Lower lobe of right lung (tissue), 2 donors: ENCODE measurements around the gene PHIP. TPM values are rescaled to one million over a fixed set of nuclear protein-coding genes. Genes with fewer than 3 reads are reported as not detected.

ENCODE experiments used
- ATAC-seq, 2 donors: fragments of 200-7000 bp; cut with Tn5 transposase; one replicate each; pipeline ENCODE4 v1.9.1; 2020 to 2022; ENCODE audit warnings: mild to moderate bottlenecking in 2 of 2, moderate library complexity in 2 of 2
- DNase-seq: peaks from one replicate; pipeline ENCODE4 v3.0.0-alpha.2; 2020
- H3K27ac ChIP-seq: fragments of 200-600 bp; one replicate; pipeline ENCODE4 v1.8.0; 2022
- H3K27me3 ChIP-seq: fragments of 200-600 bp; one replicate; pipeline ENCODE4 v1.8.0; 2022; ENCODE audit warnings: low read depth
- H3K36me3 ChIP-seq: fragments of 200-600 bp; one replicate; pipeline ENCODE4 v1.8.0; 2022; ENCODE audit warnings: mild to moderate bottlenecking
- H3K4me1 ChIP-seq: fragments of 200-600 bp; one replicate; pipeline ENCODE4 v1.8.0; 2022
- H3K4me3 ChIP-seq: fragments of 200-600 bp; one replicate; pipeline ENCODE4 v1.8.0; 2022; ENCODE audit warnings: mild to moderate bottlenecking
- H3K9me3 ChIP-seq: fragments of 200-600 bp; one replicate; pipeline ENCODE4 v1.8.0; 2022
- intact Hi-C: fragments of 100-400 bp; cut with DNase I; formaldehyde crosslinking; loops from one replicate; pipeline ENCODE4 v1.11.0; 2022
- total RNA-seq: library from RNA; stranded (reverse); fragmentation: NEBNext Ultra II Directional; extraction: Animal tissue kit (Norgen Biotek cat#: 25700); gene quantifications from one replicate; pipeline ENCODE4 v1.2.1, GENCODE V29; 2021
- TF ChIP-seq, protein P1 (sequence below): fragments of 200-600 bp; IDR thresholded peaks from one replicate; pipeline ENCODE4 v1.8.0; 2022; ENCODE audit warnings: antibody characterized with exemption, mild to moderate bottlenecking
- donor health status: DM: no; HTN: yes; CAD: no; lungs with severe emphysema.

PHIP gene
- total RNA-seq, 1 donor from 2014 or later: 35.6 TPM

DNA sequence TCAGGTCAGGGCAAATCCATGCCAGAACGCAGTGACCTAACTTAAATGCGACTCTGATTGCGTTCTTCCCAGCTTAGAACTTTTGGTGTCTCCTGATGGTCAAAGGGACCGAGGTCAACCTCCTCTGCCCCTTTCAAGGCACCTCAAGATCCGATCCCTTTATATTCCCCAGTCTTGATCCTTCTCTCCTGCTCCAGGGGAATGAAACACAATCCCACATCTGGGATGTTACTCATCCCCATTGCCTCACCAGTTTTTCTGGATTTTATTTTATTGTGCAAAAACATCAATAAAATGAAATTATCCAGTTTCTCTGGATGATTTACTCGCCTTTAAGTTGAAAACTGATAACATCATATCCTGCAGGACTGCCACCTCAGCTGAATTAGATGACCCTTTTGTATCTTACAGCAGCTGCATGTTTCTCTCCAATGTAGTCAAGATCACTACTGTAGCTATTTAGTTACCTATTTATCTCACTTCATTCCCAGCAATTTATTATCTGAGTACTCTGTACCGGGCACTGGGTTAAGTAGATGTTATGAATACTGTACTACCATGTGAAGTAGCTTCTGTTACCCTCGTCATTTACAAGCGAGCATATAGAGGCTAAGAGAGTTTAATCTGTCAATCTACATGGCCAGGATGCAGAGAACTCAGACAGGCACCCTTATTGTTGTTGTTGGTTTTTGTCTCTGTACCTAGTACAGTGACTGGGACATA lies 166.7 kb downstream of the PHIP start:
- Histone ChIP-seq H3K36me3 (no peaks in the 10 kb centered on the region), H3K27me3 (no peaks in the 10 kb centered on the region), H3K27ac (no peak overlapping the region), H3K4me1 (peaks cover 19% of the 10 kb centered on the region), H3K9me3 (no peaks in the 10 kb centered on the region), H3K4me3 (no peak overlapping the region)
- TF ChIP-seq, protein P1, sequence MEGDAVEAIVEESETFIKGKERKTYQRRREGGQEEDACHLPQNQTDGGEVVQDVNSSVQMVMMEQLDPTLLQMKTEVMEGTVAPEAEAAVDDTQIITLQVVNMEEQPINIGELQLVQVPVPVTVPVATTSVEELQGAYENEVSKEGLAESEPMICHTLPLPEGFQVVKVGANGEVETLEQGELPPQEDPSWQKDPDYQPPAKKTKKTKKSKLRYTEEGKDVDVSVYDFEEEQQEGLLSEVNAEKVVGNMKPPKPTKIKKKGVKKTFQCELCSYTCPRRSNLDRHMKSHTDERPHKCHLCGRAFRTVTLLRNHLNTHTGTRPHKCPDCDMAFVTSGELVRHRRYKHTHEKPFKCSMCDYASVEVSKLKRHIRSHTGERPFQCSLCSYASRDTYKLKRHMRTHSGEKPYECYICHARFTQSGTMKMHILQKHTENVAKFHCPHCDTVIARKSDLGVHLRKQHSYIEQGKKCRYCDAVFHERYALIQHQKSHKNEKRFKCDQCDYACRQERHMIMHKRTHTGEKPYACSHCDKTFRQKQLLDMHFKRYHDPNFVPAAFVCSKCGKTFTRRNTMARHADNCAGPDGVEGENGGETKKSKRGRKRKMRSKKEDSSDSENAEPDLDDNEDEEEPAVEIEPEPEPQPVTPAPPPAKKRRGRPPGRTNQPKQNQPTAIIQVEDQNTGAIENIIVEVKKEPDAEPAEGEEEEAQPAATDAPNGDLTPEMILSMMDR: no peak
- intact Hi-C loops: no loop called here
- no peak for DNase-seq
- no peak for ATAC-seq

DNA sequence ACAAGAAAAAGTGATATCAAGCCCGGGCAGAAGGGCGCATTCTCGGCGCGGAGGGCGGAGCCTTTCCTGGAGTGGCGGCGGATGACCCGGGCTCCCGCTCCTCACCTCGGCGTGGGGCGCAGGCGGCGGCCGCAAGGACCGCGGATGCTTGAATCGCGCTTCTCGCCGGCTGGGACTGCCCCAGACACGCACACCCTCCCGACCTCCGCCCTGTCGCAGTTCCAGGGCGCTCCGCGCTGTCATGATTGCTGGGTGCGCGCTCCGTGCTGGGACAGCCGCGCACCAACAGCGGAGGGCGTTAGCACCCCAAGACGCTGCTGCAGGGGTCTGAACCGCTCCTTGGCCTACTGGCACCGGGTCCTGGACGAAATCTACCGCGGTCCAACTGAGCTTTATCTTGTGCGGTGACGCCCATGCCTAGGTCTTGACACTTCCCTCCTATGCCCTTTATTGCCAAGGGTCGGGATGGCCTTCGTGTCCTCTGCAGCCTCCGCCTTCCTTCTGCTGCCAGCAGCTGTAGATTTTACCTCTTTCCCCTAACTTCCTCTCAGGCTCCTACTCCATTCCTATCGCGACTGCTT lies 167.4 kb downstream of the PHIP start:
- Histone ChIP-seq H3K27ac (no peak overlapping the region), H3K4me3 (peak overlapping the region; percentile 58), H3K4me1 (peaks cover 19% of the 10 kb centered on the region), H3K9me3 (no peaks in the 10 kb centered on the region), H3K36me3 (no peaks in the 10 kb centered on the region), H3K27me3 (no peaks in the 10 kb centered on the region)
- peak; percentile 72 to 80 for ATAC-seq
- DNase-seq: peak; percentile 50
- TF ChIP-seq, protein P1: no peak
- intact Hi-C loops: no loop called here

DNA sequence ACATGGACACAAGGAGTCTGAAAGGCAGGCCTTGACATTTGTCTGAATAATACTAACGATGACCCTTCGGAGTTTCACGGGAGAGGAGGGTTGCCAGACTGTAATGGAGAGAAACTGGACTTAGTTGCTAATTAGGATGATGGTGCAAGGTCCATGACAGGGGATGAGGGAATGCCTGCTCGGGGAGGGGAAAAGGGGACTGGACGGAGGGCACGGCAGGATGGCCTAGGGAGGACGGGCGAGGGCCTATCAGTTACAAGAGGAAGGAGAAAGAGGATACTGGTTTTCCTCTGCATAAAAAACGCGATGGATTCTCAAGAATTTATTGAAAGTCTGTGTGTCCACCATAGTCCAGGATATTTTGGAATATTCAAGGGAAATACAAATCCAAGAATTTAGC lies 168.0 kb downstream of the PHIP start:
- DNase-seq (no peak), ATAC-seq (peak in 1 of 2 donors; percentile 33)
- H3K36me3 ChIP-seq: no peaks in the 10 kb centered on the region
- H3K27ac ChIP-seq: no peak overlapping the region
- peaks cover 19% of the 10 kb centered on the region for H3K4me1 ChIP-seq
- H3K27me3 ChIP-seq: no peaks in the 10 kb centered on the region
- TF ChIP-seq, protein P1: no peak
- intact Hi-C loops: no loop called here
- H3K9me3 ChIP-seq: no peaks in the 10 kb centered on the region
- peak overlapping the region; percentile 58 for H3K4me3 ChIP-seq

DNA sequence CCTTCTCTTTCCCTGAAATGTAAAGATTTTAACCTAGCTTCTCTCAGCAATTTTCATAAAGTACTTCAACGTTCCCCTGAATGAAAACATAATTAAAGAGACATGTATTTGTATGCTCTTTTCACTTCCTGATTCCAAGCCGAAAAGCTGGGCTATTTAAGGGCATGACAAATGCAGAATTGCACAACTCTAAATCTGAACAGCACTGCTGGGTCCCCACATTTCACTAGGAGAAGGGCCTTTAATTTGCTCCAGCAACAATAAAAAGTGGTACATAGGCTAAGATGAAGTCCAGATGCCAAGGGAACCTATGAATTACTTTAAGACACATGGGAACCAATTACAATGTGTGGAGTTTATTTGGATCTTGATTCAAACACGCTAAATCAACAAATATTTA lies 168.7 kb downstream of the PHIP start:
- Histone ChIP-seq H3K4me1 (peaks cover 19% of the 10 kb centered on the region), H3K36me3 (no peaks in the 10 kb centered on the region), H3K9me3 (no peaks in the 10 kb centered on the region), H3K4me3 (no peak overlapping the region), H3K27ac (no peak overlapping the region), H3K27me3 (no peaks in the 10 kb centered on the region)
- ATAC-seq: peak; percentile 68 to 69
- DNase-seq: no peak
- intact Hi-C loops: no loop called here
- TF ChIP-seq, protein P1: no peak

DNA sequence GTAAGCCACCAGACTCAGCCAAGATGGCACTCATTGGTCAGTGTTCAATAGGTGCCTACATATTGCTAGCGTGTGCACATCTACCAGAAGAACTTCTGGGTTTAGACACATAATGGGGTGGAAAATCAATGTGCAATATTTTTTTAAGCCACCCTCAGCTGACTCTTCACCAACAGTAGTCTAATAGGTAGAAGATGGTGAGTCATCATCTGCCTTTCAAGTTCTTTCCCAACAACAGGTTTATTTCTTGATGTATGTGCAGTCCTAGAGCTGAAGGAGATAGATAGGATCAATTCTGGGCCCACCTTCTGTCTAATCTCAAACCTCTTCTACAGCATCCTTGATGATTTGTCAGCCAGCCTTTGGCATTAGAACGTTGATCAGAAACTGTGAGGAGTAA lies 169.4 kb downstream of the PHIP start:
- no peak for DNase-seq
- peaks cover 19% of the 10 kb centered on the region for H3K4me1 ChIP-seq
- no peaks in the 10 kb centered on the region for H3K27me3 ChIP-seq
- H3K27ac ChIP-seq: no peak overlapping the region
- TF ChIP-seq, protein P1: no peak
- no peak overlapping the region for H3K4me3 ChIP-seq
- intact Hi-C loops: no loop called here
- no peaks in the 10 kb centered on the region for H3K9me3 ChIP-seq
- no peak for ATAC-seq
- H3K36me3 ChIP-seq: peaks cover 5% of the 10 kb centered on the region
